Embryonic facial prominence (tissue), 1 donor: ENCODE results near the gene CORO7.

Experiments used
- DNase-seq: peaks from one replicate; pipeline ENCODE4 v3.0.0-alpha.2; 2016; ENCODE audit errors: extremely low spot score

CORO7 gene

DNA sequence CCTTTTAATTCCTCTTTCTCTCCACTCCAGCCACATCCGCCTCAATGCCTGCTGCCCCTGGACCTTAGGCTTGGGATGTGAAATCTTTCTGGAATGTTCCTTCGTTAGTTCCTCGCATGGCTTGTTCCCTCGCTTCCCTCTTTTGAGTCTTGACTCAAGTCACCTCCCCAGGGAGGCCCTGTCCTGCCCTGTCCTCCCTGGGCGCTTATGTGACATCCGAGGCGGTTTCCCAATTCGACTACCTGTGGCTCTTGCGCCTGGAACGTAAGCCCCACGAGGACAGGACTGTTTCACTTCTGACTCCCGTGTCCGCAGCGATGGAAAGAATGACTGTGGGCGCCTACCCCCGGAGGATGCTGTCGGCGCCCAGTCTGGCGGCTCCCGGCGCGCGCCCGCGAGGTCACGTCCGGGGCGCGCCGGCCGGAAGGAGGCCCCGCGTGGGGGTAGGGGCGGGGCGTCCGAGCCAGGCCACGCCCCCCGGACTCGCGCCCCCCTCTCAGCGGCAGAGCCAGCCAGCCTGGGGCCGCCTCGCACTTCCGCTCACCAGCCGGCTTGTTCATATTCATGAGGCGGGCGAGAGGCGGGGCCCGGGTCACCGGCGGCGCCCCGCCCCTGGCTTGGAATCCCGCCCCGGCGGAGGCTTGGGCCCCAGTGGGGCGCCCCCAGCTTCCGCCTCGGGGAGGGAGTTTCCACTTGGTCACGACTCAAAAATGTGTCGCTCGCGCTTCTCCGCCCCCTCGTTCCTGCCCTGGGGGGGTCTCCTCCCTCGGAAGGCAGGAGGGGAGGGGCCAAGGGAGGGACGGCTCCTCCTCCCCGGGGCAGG is 109.0 kb downstream of the CORO7 start:
- DNase-seq, result peak; percentile 79

- DNase-seq, result no peak
Observed at GRCh38 chr16:4306470-4307214, 109.8 kb downstream of the CORO7 start.
